K562 (cell line): ENCODE measurements around the gene SCARF1. TPM values are rescaled to one million over a fixed set of nuclear protein-coding genes. Genes with fewer than 3 reads are reported as not detected.

Experiments
- ATAC-seq: fragments of 200-7000 bp; cut with Tn5 transposase; 3 replicates; pipeline ENCODE4 v1.9.1; 2020; ENCODE audit warnings: moderate library complexity
- BruUV-seq: library from RNA; stranded (reverse); fragments of 400-500 nt; replicated peaks from 2 replicates; lab custom pipeline; 2021; lab: Mats Ljungman, UMichigan
- CTCF ChIA-PET: fragments of 300-600 bp; formaldehyde crosslinking; extraction: SDS; loops from one replicate; lab custom pipeline; 2021; ENCODE audit warnings: low intra/inter-chr PET ratio; lab: Yijun Ruan, JAX
- POLR2A ChIA-PET: fragments of 300-600, 350-650 bp; sonication (Branson Sonifier 250); formaldehyde crosslinking; extraction: SDS; loops from one replicate; lab custom pipeline; 2021; ENCODE audit warnings: antibody characterized with exemption, inconsistent platforms; lab: Yijun Ruan, JAX
- DNase-seq, 4 experiments: peaks; one replicate each; pipeline versions ENCODE4 v3.0.0 to v3.0.0-alpha.2; 2011 to 2018; ENCODE audit warnings: low spot score in 3 of 4, mixed read lengths in 3 of 4; ENCODE audit errors: extremely low read depth in 1 of 4
- FAIRE-seq: peaks from 2 replicates; lab custom pipeline; 2011; peaks lifted over from hg19 to GRCh38; lab: Jason Lieb, UNC
- H2AFZ ChIP-seq: 2 replicates; pipeline ENCODE4 v1.6.0; 2011; ENCODE audit warnings: low read depth, low read length, control low read depth, inconsistent platforms
- H3K27ac ChIP-seq: fragments of 200-600 bp; 3 replicates; pipeline ENCODE4 v1.8.0; 2011; ENCODE audit warnings: low read depth, mild to moderate bottlenecking, control low read depth, inconsistent platforms, low read length, moderate library complexity, mixed read lengths; ENCODE audit errors: extremely low read depth
- H3K27me3 ChIP-seq, 2 experiments: fragments of 300-600 bp in 1 of 2; 2 replicates in 1 of 2; 3 replicates in 1 of 2; pipeline versions ENCODE4 v1.6.0 to v1.8.0; 2011; ENCODE audit warnings: inconsistent platforms in 2 of 2, low read length in 2 of 2, mild to moderate bottlenecking in 1 of 2, mixed read lengths in 1 of 2, moderate library complexity in 1 of 2; ENCODE audit not compliant: control insufficient read depth in 2 of 2, insufficient read depth in 2 of 2
- H3K36me3 ChIP-seq: fragments of 300-600 bp; 3 replicates; pipeline ENCODE4 v1.8.0; 2011; ENCODE audit warnings: mild to moderate bottlenecking, low read length, inconsistent platforms; ENCODE audit not compliant: control insufficient read depth, insufficient read depth
- H3K4me1 ChIP-seq, 2 experiments: fragments of 200-600 bp in 1 of 2; replicated peaks in 1 of 2; 2 replicates in 1 of 2; 3 replicates in 1 of 2; pipeline versions ENCODE4 v1.5.1 to v1.8.0; 2011; ENCODE audit warnings: inconsistent platforms in 2 of 2, low read length in 2 of 2, mild to moderate bottlenecking in 1 of 2, mixed read lengths in 1 of 2, moderate library complexity in 1 of 2; ENCODE audit not compliant: control insufficient read depth in 2 of 2, insufficient read depth in 2 of 2
- H3K4me2 ChIP-seq: 2 replicates; pipeline ENCODE4 v1.6.1; 2011; ENCODE audit warnings: low read length, control low read depth, inconsistent platforms, mixed read lengths; ENCODE audit not compliant: insufficient read depth
- H3K4me3 ChIP-seq: fragments of 200-600 bp; sonication (generic), shearing (Covaris generic); 2 replicates; pipeline ENCODE4 v1.5.1; 2016; ENCODE audit warnings: control low read depth, inconsistent platforms
- H3K79me2 ChIP-seq: fragments of 200-600 bp; 3 replicates; pipeline ENCODE4 v1.8.0; 2011; ENCODE audit warnings: low read length, inconsistent platforms; ENCODE audit not compliant: control insufficient read depth, insufficient read depth
- H3K9ac ChIP-seq, 2 experiments: 2 replicates each; pipeline versions ENCODE4 v1.6.0 to v1.6.1; 2011; ENCODE audit warnings: low read depth in 2 of 2, low read length in 2 of 2, control low read depth in 1 of 2, inconsistent platforms in 1 of 2, mild to moderate bottlenecking in 1 of 2, mixed read lengths in 1 of 2; ENCODE audit not compliant: insufficient read depth in 1 of 2
- H3K9me1 ChIP-seq: one replicate; pipeline ENCODE4 v1.6.0; 2011; ENCODE audit warnings: inconsistent platforms, mild to moderate bottlenecking, low read length, moderate library complexity; ENCODE audit not compliant: control insufficient read depth, insufficient read depth
- H3K9me3 ChIP-seq: replicated peaks from 2 replicates; pipeline ENCODE4 v1.5.1; 2011; ENCODE audit warnings: low read depth, low read length, inconsistent platforms; ENCODE audit not compliant: control insufficient read depth, insufficient read depth
- H4K20me1 ChIP-seq: replicated peaks from 2 replicates; pipeline ENCODE4 v1.6.1; 2011; ENCODE audit warnings: low read length, inconsistent platforms, mixed read lengths; ENCODE audit not compliant: control insufficient read depth, insufficient read depth
- CBFA2T2 ChIP-seq: fragments of 450-650 bp; conservative IDR thresholded peaks from 2 replicates; pipeline ENCODE4 v1.6.1; 2017; ENCODE audit warnings: mild to moderate bottlenecking
- KDM2B ChIP-seq: fragments of 250-450 bp; sonication (Bioruptor Pico); IDR thresholded peaks from 2 replicates; pipeline ENCODE4 v1.8.0; 2021; ENCODE audit warnings: mild to moderate bottlenecking, moderate library complexity
- LEF1 ChIP-seq: fragments of 450-650 bp; IDR thresholded peaks from 2 replicates; pipeline ENCODE4 v1.6.1; 2016; ENCODE audit warnings: mild to moderate bottlenecking
- PYGO2 ChIP-seq: fragments of 450-650 bp; IDR thresholded peaks from 2 replicates; pipeline ENCODE4 v1.6.1; 2016; ENCODE audit warnings: mild to moderate bottlenecking, missing genetic modification characterization, moderate library complexity, missing compliant biosample characterization
- RCOR1 ChIP-seq, 2 experiments: IDR thresholded peaks; 2 replicates each; pipeline ENCODE4 v1.6.1; 2012; ENCODE audit warnings: low read depth in 2 of 2, low read length in 2 of 2, borderline replicate concordance in 1 of 2, improper control_type of control experiment in 1 of 2
- SAFB ChIP-seq: fragments of 200-400 bp; formaldehyde crosslinking; IDR thresholded peaks from 2 replicates; pipeline ENCODE4 v1.6.1; 2017; ENCODE audit warnings: low read depth, low read length, borderline replicate concordance
- SAFB2 ChIP-seq: fragments of 200-400 bp; formaldehyde crosslinking; IDR thresholded peaks from 2 replicates; pipeline ENCODE4 v1.6.1; 2018; ENCODE audit warnings: borderline replicate concordance, low read length, low read depth, moderate library complexity; ENCODE audit not compliant: severe bottlenecking
- SNRNP70 ChIP-seq: fragments of 200-400 bp; formaldehyde crosslinking; optimal IDR thresholded peaks from 2 replicates; pipeline ENCODE3; 2017; ENCODE audit warnings: low read depth, low read length
- TRIM24 ChIP-seq, 2 experiments: fragments of 450-650 bp; IDR thresholded peaks; 2 replicates each; pipeline ENCODE4 v1.6.1; 2016
- ZNF280B ChIP-seq: fragments of 250-450 bp; sonication (Bioruptor Pico); IDR thresholded peaks from 2 replicates; pipeline ENCODE4 v1.5.1; 2021; ENCODE audit warnings: mild to moderate bottlenecking
- ZNF507 ChIP-seq: conservative IDR thresholded peaks from 2 replicates; pipeline ENCODE4 v1.6.1; 2017; ENCODE audit warnings: missing genetic modification characterization, missing compliant biosample characterization
- ZNF766 ChIP-seq: fragments of 200-800 bp; sonication (Bioruptor generic); conservative IDR thresholded peaks from 2 replicates; pipeline ENCODE4 v1.6.1; 2016; ENCODE audit warnings: missing genetic modification characterization, missing compliant biosample characterization
- WGBS: fragments of 100-300 bp; shearing (Covaris generic); methylation state at CpG from one replicate; pipeline ENCODE4 v1.1.6; 2016; ENCODE audit warnings: low coverage, mixed read lengths; ENCODE audit not compliant: insufficient coverage; ENCODE audit errors: missing lambda C conversion rate; 5-methylcytosine and 5-hydroxymethylcytosine counted together
- in situ Hi-C: fragments of 300-500 bp; cut with MboI; formaldehyde crosslinking; loops from 4 replicates; pipeline ENCODE4 v1.15.0; 2018; ENCODE audit warnings: inconsistent platforms, mixed read lengths
- intact Hi-C: fragments of 100-400 bp; cut with micrococcal nuclease; formaldehyde crosslinking; loops from 2 replicates; pipeline ENCODE4 v1.14.2; 2022
- polyA plus RNA-seq, 8 experiments: library from polyadenylated mRNA; depleted of rRNA in 4 of 8; stranded (reverse) in 5 of 8; unstranded in 3 of 8; fragments of >200 nt; fragmentation: Nextera tagmentation in 2 of 8; fragmentation: Illumina TruSeq in 1 of 8; extraction: Ambion mirVana in 2 of 8; extraction: Trizol in 1 of 8; gene quantifications; 2 replicates each; pipeline versions ENCODE4 v1.2.1 to v1.2.3, GENCODE V29; 2011 to 2014; ENCODE audit warnings: inconsistent platforms in 1 of 8, missing spikeins in 1 of 8
- total RNA-seq, 7 experiments: library from RNA; depleted of rRNA in 6 of 7; stranded (reverse); fragments of >200 nt in 6 of 7; fragmentation: Illumina TruSeq in 2 of 7; extraction: Trizol in 2 of 7; gene quantifications; 2 replicates each; pipeline versions ENCODE4 v1.2.1 to v1.2.3, GENCODE V29; 2011 to 2021; ENCODE audit warnings: low replicate concordance in 1 of 7
- TF ChIP-seq, protein P1 (sequence below): fragments of 250-450 bp; sonication (Bioruptor Pico); IDR thresholded peaks from 2 replicates; pipeline ENCODE4 v1.4.0; 2020; ENCODE audit warnings: mild to moderate bottlenecking, moderate library complexity
- TF ChIP-seq, protein P2 (sequence below): fragments of 150-350 bp; conservative IDR thresholded peaks from 2 replicates; pipeline ENCODE4 v1.6.1; 2014; ENCODE audit warnings: low read length

SCARF1 gene
- total and polyA plus RNA-seq, 9 of the 15 experiments (the other 6 are each of a cell fraction or from before 2014, with no cell fraction given), result 0.04 to 2.1 (median 0.63) TPM

DNA sequence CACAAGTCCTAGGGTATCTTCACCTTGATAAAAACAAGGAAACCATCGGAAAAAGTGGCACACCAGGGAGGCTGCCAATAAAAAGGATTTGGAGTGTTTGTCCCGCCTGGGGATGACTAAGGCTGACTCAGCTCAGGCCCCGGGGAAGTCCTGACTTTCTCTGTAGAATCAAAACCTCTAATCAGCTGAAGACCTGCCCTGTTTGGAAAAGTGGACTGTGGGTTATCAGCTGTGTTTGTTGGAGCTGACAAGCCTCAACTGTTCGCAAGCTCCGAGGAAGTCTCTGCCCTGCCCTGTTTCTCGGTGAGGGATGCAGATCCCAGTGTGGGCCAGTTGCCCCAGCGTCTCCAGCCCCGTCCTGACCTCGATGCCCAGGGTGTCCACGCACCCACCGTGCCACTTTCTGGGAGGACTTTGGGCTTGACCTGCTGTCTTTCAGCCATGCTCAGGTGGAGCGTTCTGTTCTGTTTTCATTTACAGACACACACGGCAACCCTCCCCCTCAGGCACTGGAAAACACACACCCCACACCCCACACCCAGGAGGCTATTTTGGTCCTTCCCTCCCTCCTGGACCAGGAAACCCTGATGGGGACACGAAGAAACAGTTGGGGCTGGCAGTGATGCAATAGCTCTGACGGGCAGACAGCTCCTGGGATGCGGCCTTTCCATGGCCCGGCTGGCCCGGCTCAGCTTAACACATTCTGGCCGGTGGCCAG, 55.3 kb downstream of the SCARF1 start:
- in situ Hi-C loops (no loop called here), intact Hi-C loops (no loop called here)
- Histone ChIP-seq H3K9me3 (no peaks in the 10 kb centered on the region), H3K27me3 (no peaks in the 10 kb centered on the region), H3K79me2 (no peaks in the 10 kb centered on the region), H3K36me3 (no peaks in the 10 kb centered on the region), H3K4me2 (peak overlapping the region; percentile 42; the same call in 1 of the 2 replicates), H3K4me1 (peaks cover 12 to 41% of the 10 kb centered on the region in 2 experiments; a peak in 4 of 5 replicates), H3K4me3 (no peak overlapping the region), H3K27ac (0 out of 3 replicates have a peak overlapping the region, but pooled peaks have one; percentile 17), H2AFZ (no peak overlapping the region), H3K9ac (peak overlapping the region in 1 of 2 experiments; percentile 84; a peak in 2 of 4 replicates), H3K9me1 (peaks cover 3% of the 10 kb centered on the region), H4K20me1 (no peaks in the 10 kb centered on the region; the same call in 1 of the 2 replicates)
- peak; percentile 93 for ATAC-seq
- ChIA-PET CTCF (no interaction called here), POLR2A (interaction anchor here (0.6 to 0.8 kb wide), 3 partner anchors 13 to 36 kb away, joined by 3 read pairs; no protein-coding TSS in a partner anchor)
- no TSS peak for BruUV-seq
- peak; percentile 49 to 77 (median 64) for DNase-seq
- 10% methylated on average over 11 of the region's 19 CpGs for WGBS
- FAIRE-seq, result peak; percentile 96
- 0 out of 2 replicates have a peak, but pooled peaks have one; percentile 25 for TF ChIP-seq ZNF766 (CRISPR knock-in tag)
- no peak for TF ChIP-seq TRIM24 (IDR thresholded peaks at IDR 0.05)
- peak; percentile 38; the same call in 1 of the 2 replicates for TF ChIP-seq LEF1
- no peak for TF ChIP-seq SAFB2
- peak; percentile 53 for TF ChIP-seq CBFA2T2
- TF ChIP-seq ZNF507 (tag), result no peak
- TF ChIP-seq ZNF280B, result no peak
- TF ChIP-seq PYGO2 (tag), result no peak
- TF ChIP-seq, protein P1, sequence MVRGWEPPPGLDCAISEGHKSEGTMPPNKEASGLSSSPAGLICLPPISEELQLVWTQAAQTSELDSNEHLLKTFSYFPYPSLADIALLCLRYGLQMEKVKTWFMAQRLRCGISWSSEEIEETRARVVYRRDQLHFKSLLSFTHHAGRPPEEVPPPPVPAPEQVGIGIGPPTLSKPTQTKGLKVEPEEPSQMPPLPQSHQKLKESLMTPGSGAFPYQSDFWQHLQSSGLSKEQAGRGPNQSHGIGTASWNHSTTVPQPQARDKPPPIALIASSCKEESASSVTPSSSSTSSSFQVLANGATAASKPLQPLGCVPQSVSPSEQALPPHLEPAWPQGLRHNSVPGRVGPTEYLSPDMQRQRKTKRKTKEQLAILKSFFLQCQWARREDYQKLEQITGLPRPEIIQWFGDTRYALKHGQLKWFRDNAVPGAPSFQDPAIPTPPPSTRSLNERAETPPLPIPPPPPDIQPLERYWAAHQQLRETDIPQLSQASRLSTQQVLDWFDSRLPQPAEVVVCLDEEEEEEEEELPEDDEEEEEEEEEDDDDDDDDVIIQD, result no peak
- no peak for TF ChIP-seq KDM2B (CRISPR knock-in tag)
- peak in 1 of 2 experiments; percentile 85; a peak in 2 of 4 replicates for TF ChIP-seq RCOR1 (IDR thresholded peaks at IDR 0.05; ENCODE audit: borderline replicate concordance in 1 of 2, low read depth in 2 of 2, low read length in 2 of 2)
- TF ChIP-seq SNRNP70, result no peak
- TF ChIP-seq, protein P2, sequence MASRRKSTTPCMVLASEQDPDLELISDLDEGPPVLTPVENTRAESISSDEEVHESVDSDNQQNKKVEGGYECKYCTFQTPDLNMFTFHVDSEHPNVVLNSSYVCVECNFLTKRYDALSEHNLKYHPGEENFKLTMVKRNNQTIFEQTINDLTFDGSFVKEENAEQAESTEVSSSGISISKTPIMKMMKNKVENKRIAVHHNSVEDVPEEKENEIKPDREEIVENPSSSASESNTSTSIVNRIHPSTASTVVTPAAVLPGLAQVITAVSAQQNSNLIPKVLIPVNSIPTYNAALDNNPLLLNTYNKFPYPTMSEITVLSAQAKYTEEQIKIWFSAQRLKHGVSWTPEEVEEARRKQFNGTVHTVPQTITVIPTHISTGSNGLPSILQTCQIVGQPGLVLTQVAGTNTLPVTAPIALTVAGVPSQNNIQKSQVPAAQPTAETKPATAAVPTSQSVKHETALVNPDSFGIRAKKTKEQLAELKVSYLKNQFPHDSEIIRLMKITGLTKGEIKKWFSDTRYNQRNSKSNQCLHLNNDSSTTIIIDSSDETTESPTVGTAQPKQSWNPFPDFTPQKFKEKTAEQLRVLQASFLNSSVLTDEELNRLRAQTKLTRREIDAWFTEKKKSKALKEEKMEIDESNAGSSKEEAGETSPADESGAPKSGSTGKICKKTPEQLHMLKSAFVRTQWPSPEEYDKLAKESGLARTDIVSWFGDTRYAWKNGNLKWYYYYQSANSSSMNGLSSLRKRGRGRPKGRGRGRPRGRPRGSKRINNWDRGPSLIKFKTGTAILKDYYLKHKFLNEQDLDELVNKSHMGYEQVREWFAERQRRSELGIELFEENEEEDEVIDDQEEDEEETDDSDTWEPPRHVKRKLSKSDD, result no peak
- no peak for TF ChIP-seq SAFB
